ENCODE data around the gene CHCHD4. TPM values are rescaled to one million over a fixed set of nuclear protein-coding genes. Genes with fewer than 3 reads are reported as not detected.

CHCHD4 gene
- total RNA-seq = 10 to 100 TPM; 17.6 to 18.9 TPM
- long read RNA-seq, transcript CHCHD4-201 (4 exons, 1,603 nt) = minor isoform, 6 of 36 reads
- long read RNA-seq, transcript CHCHD4-202 (3 exons, 1,405 nt) = major isoform, 30 of 36 reads
- long read RNA-seq, partial matches to known transcripts = 0 of 36 reads
- long read RNA-seq, other reads (novel, unspliced or antisense) = 0 of 36 reads

DNA sequence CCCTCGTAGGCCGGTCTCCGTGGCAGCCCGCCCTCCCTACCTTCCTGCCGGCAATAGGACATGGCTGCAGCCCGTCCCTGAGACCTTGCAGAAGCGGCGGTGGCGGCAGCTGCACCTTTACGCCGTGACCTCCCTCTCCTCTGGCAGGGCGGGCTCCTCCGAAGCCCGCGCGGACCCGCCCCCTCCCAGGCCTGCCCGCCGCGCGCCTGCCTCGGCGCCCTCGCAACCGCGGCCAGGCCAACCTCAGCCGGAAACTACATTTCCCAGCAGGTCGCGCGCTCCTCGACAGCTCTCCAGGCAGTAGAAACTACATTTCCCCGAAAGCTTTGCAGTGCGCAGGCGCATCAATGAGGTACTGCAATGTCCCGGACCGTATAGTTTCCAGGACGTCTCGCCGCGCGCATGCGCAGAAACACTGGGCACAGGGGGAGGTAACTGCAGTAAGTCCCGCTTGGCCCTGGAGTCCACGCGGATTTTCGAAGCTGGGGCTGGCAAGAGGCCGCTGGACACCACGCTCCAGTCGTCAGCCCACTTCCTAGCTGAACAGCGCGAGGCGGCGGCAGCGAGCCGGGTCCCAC lies at the start of gene CHCHD4, which contains the start of gene TMEM43:
CHCHD4 (minus strand) TSS at position 256 of the 578 bp plus-strand sequence; CDS start at position 62, 194 bp downstream.
TMEM43 (plus strand) TSS at position 438 of the 578 bp plus-strand sequence. CDS start 142 bp downstream, outside the sequence.
- DNase-seq = peak; percentile 99 to 100
- ATAC-seq = peak; percentile 85
- intact Hi-C loops (cut with DNase I, micrococcal nuclease) = loop anchor here in 1 of 2 donors (5.0 to 10.0 kb wide), 2 partner anchors 53 to 230 kb away; partner anchors contain the start of genes LSM3 and XPC

DNA sequence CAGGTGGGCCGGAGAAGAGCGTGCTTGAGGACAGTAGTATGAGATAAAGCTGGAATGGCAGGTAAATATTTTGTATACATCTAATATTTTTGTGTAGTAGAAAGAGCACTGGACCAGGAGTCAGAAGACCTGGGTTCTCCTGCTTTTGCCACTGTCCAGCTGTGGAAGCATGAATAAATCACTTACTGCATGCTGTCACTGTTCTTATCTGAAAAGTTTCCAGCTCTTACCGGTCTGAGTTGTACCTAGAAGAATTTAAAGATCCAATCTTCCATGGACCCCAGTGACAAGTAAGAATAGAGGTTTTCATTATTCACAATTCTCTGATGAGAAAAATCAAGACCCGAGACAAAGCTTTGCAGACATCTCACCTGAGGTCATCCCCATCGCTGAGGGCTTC lies 47.8 kb upstream of the CHCHD4 start:
- intact Hi-C loops (cut with DNase I, micrococcal nuclease) = loop anchor here in 1 of 2 donors (10.0 kb wide), 1 partner anchor 278 kb away; no protein-coding TSS in a partner anchor
- ATAC-seq = no peak
- no peak for DNase-seq

DNA sequence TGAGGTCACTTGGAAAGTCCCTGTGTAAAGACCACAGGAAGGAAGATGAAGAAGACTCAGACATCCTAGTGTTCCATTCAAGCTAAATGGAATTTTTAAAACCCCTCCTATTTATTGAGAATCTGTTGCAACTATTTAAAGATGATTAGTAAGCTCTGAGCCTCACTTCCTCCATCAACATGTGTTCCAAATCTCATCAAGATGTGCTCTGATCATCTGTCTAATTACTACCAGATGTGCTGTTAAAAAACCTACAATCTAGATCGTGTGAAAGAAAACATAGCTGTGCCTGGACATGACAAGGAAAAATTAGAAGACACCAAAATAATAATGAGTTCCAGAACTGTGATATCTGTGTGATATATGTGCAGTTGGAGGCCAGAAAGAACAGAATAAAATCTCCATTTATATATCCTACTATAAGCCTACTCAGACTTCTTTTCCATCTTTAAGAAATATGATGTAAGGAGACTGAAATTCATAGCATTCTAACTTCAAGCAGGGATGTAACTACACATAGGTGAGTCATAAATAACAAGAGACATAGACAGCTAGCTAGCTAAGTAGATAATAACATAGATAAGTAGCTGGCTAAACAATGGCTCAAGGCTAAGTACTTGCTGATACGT lies 46.0 kb upstream of the CHCHD4 start:
- ATAC-seq (no peak), DNase-seq (no peak)
- intact Hi-C loops (cut with DNase I, micrococcal nuclease) = loop anchor here in 1 of 2 donors (10.0 kb wide), 1 partner anchor 276 kb away; no protein-coding TSS in a partner anchor

- no peak for DNase-seq
- intact Hi-C loops (cut with DNase I, micrococcal nuclease) = loop anchor here in 1 of 2 donors (10.0 kb wide), 1 partner anchor 275 kb away; no protein-coding TSS in a partner anchor
- no peak for ATAC-seq
Observed at GRCh38 chr3:14169871-14170270, 45.2 kb upstream of the CHCHD4 start.

DNA sequence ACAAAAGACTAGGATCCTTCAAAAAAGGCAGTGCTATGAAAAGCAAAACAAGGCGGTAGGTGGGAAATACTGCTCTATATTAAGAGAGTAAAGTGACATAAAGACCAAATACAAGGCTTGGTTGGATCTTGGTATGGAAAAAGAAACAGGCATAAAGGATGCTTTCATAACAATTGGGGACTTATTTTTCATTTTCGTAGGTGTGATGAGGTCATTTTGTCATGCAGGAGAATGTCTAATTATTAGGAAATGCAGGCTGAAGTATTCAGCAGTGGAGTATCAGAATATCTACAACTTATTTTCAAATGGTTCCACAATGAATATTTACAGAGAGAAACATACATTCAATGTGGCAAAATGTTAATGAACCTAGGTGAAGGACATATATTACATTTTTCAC lies 44.8 kb upstream of the CHCHD4 start:
- ATAC-seq (no peak), DNase-seq (no peak)
- intact Hi-C loops (cut with DNase I, micrococcal nuclease) = no loop called here

GRCh38 chr3:14166877-14167603 lies 42.4 kb upstream of the CHCHD4 start:
- intact Hi-C loops (cut with DNase I, micrococcal nuclease) = no loop called here
- DNase-seq (no peak), ATAC-seq (no peak)

GRCh38 chr3:14162178-14162577 lies 37.5 kb upstream of the CHCHD4 start:
- no peak for DNase-seq
- no peak for ATAC-seq
- intact Hi-C loops (cut with DNase I, micrococcal nuclease) = no loop called here

- DNase-seq (no peak), ATAC-seq (no peak)
- intact Hi-C loops (cut with DNase I, micrococcal nuclease) = no loop called here
Observed at GRCh38 chr3:14161282-14161681, 36.6 kb upstream of the CHCHD4 start.

GRCh38 chr3:14159426-14159825 lies 34.8 kb upstream of the CHCHD4 start:
- no peak for DNase-seq
- ATAC-seq = no peak
- intact Hi-C loops (cut with DNase I, micrococcal nuclease) = no loop called here

- ATAC-seq (no peak), DNase-seq (no peak)
- intact Hi-C loops (cut with DNase I, micrococcal nuclease) = no loop called here
Observed at GRCh38 chr3:14158370-14158769, 33.7 kb upstream of the CHCHD4 start.

GRCh38 chr3:14157951-14158350 lies 33.3 kb upstream of the CHCHD4 start:
- intact Hi-C loops (cut with DNase I, micrococcal nuclease) = no loop called here
- DNase-seq = no peak
- no peak for ATAC-seq

DNA sequence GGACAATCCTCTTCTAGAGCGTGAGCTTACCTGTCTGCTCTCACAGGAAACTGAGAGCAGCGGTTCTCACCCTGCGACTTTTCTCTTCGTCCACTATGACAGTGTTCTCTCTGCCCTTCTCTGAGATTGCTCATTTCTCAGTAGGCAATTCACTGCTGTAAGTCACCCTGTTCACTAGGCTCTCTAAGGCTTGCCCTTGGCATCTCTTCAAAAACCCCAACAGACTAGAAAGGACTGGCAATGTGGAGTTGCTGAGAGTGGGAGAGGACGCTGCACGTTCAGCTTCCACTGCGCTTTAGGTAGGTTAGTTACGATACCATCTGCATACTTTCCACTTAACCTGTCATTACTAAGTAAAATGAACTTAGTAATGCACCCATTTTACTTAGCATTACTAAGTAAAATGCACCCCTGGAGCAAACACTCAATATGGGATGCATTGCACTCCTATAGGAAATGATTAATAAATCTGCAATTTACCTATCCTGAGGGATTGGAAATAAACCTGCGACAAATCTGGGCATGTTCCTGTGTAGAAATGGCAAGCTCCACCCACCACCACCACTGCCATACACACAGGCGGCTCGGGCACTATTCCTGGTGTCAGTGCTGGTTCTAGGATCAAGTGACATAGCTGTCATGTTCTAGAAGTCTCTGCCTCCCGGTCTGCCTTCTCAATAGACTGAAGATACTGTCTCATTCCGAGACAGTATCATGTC lies 32.3 kb upstream of the CHCHD4 start:
- DNase-seq (no peak), ATAC-seq (no peak)
- intact Hi-C loops (cut with DNase I, micrococcal nuclease) = no loop called here

DNA sequence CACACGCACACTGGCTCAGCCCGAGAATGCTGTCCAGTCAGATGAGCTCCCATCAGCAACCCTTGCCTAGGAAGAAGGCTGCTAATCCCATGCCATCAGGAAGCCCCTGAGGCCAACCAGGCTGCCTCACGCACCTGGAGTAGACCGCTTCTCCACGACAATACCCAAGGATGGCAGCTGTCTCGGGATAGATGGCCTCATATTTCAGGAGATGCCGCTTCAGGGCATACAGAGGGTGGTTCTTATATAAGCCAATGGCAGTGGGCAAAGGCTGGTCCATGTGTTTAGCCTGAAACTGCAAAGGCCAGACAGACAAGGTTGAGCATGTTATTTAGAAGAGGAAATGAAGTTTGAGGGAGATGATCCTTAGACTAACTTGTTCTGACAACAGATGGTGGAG lies 31.5 kb upstream of the CHCHD4 start:
- ATAC-seq = no peak
- intact Hi-C loops (cut with DNase I, micrococcal nuclease) = no loop called here

GRCh38 chr3:14154895-14155440 lies 30.3 kb upstream of the CHCHD4 start:
- no peak for ATAC-seq
- no peak for DNase-seq
- intact Hi-C loops (cut with DNase I, micrococcal nuclease) = no loop called here

More for the DNA sequence above, 31.5 kb upstream of the CHCHD4 start:
- no peak for DNase-seq

GRCh38 chr3:14154276-14154675 lies 29.6 kb upstream of the CHCHD4 start:
- intact Hi-C loops (cut with DNase I, micrococcal nuclease) = no loop called here
- DNase-seq = no peak
- ATAC-seq = no peak

DNA sequence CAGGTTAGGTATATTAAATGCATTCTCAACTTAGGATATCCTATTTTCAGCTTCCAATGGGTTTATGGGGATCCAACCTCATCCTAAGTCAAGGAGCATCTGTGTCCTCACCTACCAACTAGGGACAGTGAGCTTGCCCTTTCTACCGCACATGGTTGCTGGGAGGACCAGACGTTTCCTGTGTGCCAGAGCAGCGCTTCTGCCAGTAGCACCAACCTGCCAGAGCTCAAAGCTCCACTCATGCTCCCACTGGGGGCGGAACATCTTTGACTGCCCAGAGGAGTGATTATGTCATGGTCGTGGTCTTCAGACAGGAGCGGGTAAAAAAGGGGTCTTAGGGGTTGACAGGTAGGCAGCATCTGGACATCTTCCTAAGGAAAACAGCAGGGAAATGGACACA lies 29.0 kb upstream of the CHCHD4 start:
- no peak for ATAC-seq
- intact Hi-C loops (cut with DNase I, micrococcal nuclease) = no loop called here
- no peak for DNase-seq

DNA sequence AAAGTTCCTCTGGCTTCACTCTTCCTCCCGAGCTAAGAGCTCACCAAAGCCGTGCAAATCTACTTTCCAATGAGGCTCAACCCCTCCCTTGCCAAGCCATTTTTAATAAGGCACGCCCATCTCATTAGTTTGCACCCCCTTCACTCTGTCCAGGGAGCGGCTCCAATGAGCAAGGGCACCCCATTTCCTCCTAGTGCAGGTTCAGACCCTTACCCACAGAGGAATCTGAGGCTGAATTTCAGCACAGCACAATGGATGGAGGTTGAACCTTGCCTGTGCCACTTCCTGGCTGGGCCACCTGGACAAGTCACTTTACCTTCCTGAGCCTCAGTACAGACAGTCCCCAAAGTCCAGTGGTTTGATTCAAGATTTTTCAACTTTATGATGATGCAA lies 28.3 kb upstream of the CHCHD4 start:
- DNase-seq = no peak
- intact Hi-C loops (cut with DNase I, micrococcal nuclease) = no loop called here
- no peak for ATAC-seq

DNA sequence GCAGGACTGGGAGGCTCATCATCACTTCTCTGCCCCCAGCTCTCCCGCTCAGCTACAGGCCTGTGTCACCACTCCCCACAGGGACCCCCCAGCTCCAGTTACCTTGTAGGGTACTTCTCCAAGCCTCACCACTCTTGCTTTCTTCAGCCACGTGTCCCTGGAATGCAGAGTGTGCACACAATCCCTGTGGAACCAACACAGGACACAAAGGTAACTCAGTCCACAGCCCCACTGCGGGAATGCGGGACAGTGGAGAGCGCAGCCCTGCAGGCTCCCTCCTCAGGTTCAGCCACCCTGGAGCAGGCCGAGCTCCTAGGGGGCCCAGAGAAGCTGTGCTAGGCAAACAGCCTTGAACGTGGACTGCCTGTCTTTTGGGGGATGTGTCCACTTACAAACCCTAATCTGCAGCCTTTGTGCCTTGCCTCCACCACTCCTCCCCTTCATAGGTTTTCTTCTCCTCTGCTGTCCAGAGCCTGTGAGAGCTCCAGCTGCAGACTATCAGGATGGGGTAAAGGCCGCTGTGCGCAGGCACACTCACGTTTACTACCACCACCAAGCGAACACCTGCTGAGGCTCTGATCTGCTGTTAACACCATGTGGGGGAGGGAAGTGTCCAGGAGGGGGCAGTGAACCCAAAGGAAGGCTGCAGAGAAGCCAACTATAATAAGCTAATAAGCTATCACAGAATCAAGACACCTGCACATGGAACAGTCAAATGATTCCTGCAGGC lies 27.7 kb upstream of the CHCHD4 start:
- ATAC-seq = peak; percentile 38
- no peak for DNase-seq
- intact Hi-C loops (cut with DNase I, micrococcal nuclease) = no loop called here
